ENCODE measurements around the gene PRDM8.
A peak's percentile ranks its signal among the peaks of the same experiment; 100 is the strongest.

PRDM8 gene

GRCh38 chr4:80220711-80221110, 23.4 kb downstream of the PRDM8 start:
- TF ChIP-seq, protein P1, sequence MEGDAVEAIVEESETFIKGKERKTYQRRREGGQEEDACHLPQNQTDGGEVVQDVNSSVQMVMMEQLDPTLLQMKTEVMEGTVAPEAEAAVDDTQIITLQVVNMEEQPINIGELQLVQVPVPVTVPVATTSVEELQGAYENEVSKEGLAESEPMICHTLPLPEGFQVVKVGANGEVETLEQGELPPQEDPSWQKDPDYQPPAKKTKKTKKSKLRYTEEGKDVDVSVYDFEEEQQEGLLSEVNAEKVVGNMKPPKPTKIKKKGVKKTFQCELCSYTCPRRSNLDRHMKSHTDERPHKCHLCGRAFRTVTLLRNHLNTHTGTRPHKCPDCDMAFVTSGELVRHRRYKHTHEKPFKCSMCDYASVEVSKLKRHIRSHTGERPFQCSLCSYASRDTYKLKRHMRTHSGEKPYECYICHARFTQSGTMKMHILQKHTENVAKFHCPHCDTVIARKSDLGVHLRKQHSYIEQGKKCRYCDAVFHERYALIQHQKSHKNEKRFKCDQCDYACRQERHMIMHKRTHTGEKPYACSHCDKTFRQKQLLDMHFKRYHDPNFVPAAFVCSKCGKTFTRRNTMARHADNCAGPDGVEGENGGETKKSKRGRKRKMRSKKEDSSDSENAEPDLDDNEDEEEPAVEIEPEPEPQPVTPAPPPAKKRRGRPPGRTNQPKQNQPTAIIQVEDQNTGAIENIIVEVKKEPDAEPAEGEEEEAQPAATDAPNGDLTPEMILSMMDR (IDR thresholded peaks at IDR 0.05; ENCODE audit: extremely low read depth, insufficient read depth, missing control alignments): no peak
- in situ Hi-C loops (cut with MboI; ENCODE audit: low pct_unique_long_range_greater_than_20kb, low sequenced_read_pairs, unreplicated experiment): loop anchor here (25.0 kb wide), 1 partner anchor 1283 kb away; the partner anchor contains the start of gene PAQR3
- DNase-seq (ENCODE audit: low spot score): no peak

DNA sequence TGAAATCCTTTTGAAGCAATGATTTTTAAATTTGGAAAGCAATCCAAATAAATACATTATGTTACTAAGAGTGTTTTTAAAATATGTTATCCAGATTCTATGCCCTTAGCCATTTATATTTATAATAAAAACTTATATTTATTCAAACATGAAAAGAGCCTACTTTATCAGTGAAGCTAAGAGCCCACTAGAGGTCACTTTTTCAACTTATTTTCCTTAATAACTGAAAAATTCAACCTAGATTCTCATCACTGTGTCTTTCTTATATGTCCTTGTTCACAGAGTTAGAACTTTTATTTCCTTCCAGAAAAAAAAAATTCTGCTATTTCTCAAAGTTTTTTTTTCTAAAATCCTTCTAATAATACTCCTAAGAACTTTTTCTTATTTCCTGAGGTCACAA, 23.9 kb downstream of the PRDM8 start:
- no peak for DNase-seq (ENCODE audit: low spot score)
- in situ Hi-C loops (cut with MboI; ENCODE audit: low pct_unique_long_range_greater_than_20kb, low sequenced_read_pairs, unreplicated experiment): loop anchor here (25.0 kb wide), 1 partner anchor 1284 kb away; the partner anchor contains the start of gene PAQR3
- TF ChIP-seq, protein P1 (IDR thresholded peaks at IDR 0.05; ENCODE audit: extremely low read depth, insufficient read depth, missing control alignments): peak; percentile 12

- in situ Hi-C loops (cut with MboI; ENCODE audit: low pct_unique_long_range_greater_than_20kb, low sequenced_read_pairs, unreplicated experiment): no loop called here
- DNase-seq (ENCODE audit: low spot score): no peak
- TF ChIP-seq, protein P1 (IDR thresholded peaks at IDR 0.05; ENCODE audit: extremely low read depth, insufficient read depth, missing control alignments): no peak
These were observed 28.3 kb downstream of the PRDM8 start for GRCh38 chr4:80225595-80225994.

DNA sequence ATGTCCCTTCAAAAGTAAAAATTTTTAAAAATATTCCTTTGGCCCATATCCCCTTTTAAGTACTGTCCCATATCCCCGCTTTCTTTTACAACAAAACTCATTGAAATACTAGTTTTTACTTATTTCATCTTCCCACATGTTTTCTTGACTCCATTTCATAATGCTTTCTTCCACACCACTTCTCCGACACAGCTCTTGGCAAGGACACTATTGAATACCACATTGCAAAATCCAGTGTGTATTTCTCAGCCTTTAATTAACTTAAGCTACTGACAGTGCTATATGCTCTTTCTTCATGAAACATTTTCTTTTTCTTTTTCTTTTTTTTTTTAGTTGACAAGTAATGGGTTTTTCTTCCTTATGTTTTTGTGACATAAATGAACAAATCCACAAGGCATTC, 28.8 kb downstream of the PRDM8 start:
- DNase-seq (ENCODE audit: low spot score): no peak
- TF ChIP-seq, protein P1 (IDR thresholded peaks at IDR 0.05; ENCODE audit: extremely low read depth, insufficient read depth, missing control alignments): no peak
- in situ Hi-C loops (cut with MboI; ENCODE audit: low pct_unique_long_range_greater_than_20kb, low sequenced_read_pairs, unreplicated experiment): no loop called here

DNA sequence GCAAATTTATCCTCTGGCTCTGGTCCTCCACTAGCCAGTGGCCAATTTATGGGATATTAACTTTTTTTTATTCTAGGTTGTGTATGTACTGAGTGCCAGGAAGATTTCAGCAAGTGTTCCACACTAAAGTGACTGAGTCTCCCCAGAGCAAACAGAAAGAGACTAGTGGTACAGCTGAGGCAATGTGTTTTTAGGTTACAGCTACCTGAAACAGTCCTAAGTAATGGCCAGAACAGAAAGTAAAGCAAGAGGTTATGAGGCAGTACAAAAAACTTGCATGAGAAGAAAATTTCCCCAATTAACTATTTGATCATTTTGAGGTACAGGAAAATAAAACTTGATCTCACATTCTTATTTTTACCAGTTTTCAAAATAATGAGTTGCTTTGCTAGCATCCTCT, 31.2 kb downstream of the PRDM8 start:
- in situ Hi-C loops (cut with MboI; ENCODE audit: low pct_unique_long_range_greater_than_20kb, low sequenced_read_pairs, unreplicated experiment): no loop called here
- no peak for DNase-seq (ENCODE audit: low spot score)
- TF ChIP-seq, protein P1 (IDR thresholded peaks at IDR 0.05; ENCODE audit: extremely low read depth, insufficient read depth, missing control alignments): no peak

DNA sequence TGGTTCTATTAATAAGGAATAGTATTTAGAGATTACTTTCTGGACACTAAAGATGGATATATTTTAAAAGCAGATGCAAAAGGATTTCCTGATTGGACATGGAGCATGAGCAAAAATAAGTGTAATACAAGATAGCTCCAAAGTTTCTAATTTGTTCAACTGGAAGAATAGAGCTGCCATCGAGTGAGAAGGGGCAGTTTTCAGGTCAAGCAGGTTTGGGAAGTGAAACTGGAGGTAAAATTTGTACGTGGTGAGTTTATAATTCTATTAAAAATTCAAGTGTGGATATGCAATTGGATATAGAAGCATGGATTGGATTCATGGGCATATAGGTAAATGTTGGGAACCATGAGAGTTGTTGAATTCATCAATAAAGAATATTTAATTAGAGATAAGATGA, 31.8 kb downstream of the PRDM8 start:
- in situ Hi-C loops (cut with MboI; ENCODE audit: low pct_unique_long_range_greater_than_20kb, low sequenced_read_pairs, unreplicated experiment): no loop called here
- TF ChIP-seq, protein P1 (IDR thresholded peaks at IDR 0.05; ENCODE audit: extremely low read depth, insufficient read depth, missing control alignments): no peak

GRCh38 chr4:80229590-80229989, 32.3 kb downstream of the PRDM8 start:
- TF ChIP-seq, protein P1 (IDR thresholded peaks at IDR 0.05; ENCODE audit: extremely low read depth, insufficient read depth, missing control alignments): no peak
- in situ Hi-C loops (cut with MboI; ENCODE audit: low pct_unique_long_range_greater_than_20kb, low sequenced_read_pairs, unreplicated experiment): no loop called here
- no peak for DNase-seq (ENCODE audit: low spot score)

More for the DNA sequence above, 31.8 kb downstream of the PRDM8 start:
- no peak for DNase-seq (ENCODE audit: low spot score)
